ENCODE measurements around the gene RAP2A.

The RAP2A gene

DNA sequence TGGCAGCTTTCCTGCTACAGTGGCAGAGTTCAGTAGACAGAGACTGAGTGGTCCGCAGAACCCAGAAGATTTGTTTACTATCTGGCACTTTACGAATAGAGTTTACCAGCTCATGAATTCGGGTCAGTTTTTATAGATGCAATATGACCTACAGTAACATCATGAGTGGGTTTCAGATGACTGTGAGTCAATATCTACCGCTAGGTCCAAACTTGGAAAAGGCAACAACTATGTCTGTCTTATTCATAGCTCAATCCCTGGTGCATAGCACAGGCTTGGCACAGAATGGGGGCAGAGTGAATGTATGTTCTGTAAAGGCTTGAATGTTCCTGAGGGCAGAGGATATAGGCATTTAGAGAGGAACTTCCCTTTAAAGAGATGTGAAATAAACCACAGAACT is 65.2 kb downstream of the RAP2A start:
- no peak for DNase-seq

DNA sequence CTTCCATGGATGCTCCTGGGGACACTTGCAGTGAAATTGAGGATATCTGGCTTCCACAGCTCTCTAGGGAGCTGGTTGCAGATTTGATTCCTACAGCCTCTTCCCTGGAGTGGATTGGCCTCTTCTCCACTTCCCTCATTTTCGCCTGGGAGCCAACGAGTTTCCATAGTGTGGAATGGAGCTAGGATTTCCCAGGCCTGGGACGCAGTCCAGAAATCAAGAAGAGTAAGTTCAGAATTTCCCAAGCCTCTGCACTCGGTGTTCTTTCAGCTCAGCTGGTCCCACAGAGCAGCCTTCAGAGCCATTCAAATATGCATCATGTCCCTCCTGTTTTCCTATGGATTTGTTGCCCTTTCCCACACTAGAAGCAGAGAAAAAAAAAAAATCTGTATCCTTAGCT is 68.2 kb downstream of the RAP2A start:
- DNase-seq, result no peak

DNA sequence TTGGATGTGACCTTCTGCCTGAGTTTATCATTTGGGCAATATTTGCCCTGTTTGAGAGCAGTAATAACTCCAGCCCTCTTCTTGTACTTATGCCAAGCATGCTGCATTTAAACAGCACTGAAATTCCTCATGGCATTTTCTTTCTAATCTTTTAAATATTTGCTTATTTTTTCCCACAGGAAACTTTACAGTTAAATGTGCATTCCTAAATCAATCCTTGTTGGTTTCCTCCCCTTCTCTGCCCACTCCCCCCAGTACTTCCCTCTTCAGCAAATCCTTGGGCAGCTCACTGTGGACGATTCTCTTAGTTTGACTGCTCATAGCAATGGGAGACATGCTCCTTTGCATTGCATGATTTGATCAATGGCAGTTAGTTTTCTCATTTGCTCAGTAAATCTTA is 68.7 kb downstream of the RAP2A start:
- no peak for DNase-seq

DNA sequence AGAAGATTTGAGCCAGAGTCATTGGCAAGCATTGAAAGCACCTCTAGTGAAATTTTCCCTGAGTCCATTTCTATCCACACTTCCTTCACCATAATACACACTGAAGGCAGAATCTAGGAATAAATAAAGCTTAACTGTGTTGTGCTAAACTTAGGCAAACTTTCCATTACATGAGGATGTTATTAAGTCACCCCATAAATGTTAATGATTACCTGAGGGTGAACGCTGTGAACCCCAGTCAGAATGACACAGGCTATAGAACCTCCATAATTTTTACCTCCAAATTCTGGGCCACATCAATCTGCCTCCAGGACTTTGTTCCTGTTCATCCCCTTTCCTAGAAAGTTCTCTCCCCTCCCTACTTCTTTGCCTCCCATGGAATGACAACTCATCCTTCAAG is 71.0 kb downstream of the RAP2A start:
- DNase-seq, result no peak

DNA sequence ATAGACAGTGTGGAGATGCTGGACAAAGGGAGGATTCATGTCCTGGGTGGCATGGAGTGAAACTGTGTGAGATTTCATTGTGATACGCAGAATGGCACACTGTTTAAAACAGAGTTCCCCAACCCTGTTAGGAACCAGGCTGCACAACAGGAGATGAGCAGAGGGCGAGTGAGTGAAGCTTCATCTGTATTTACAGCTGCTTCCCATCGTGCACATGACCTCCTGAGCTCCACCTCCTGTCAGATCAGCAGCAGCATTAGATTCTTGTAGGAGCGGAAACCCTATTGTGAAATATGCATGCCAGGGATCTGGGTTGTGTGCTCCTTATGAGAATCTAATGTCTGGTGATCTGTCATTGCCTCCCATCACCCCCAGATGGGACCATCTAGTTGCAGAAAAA is 72.5 kb downstream of the RAP2A start:
- DNase-seq, result no peak

DNA sequence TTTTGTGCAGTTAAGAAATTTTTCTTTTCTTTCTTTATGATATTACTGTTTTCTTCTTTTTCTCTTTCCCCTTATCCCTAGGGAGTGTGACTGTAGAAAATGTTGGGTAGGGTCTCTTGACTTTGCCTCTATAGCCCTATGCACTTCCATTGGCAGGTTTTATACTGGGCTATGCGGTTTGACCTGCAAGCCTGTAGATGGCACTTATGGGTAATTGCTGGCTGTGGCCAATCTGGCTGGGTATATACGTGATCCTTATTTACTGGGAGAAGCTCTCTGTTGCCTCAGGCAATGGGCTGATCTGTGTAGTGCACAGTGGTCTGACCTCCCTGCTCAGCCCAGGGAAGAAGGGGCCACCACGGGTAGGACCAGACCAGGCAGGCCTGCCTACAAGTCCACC is 78.8 kb downstream of the RAP2A start:
- DNase-seq, result no peak

DNA sequence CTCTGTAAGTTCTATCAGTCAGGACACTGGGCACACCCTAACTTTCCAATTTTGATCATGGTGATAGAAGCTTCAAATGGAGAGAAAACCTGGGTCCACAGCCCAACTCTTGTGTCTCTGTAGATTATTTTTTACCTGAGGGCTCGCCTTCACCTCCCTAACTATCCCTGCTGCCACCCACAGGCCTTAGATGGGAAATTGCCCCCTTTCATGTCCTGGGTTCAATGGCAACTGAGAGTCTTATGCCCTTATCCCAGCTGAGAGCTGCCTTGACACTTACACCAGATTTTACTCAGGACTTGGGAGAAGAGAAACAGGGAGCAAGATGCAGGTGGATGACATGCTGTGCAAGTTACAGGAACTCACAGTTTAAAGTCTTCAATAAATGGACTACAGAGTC is 81.7 kb downstream of the RAP2A start:
- no peak for DNase-seq

DNA sequence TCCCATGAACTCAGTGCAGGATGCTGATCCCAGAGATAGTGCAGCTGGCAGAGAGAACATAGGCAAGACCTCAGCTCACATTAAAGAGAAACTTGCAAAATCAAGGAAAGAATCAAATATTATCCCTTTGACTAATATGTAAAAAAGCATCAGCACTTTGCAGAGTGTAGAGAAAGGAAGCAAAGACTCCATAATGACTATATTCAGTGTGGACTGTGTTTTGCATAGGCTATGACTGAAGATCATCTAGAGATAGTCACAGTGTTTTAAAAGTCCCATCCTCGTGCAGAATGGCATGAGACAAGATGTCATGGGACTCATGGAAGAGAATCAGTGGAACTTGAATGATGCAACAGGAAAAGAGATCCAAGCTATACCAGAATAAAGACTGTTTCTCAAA is 84.0 kb downstream of the RAP2A start:
- no peak for DNase-seq
